Measurements from ENCODE around the gene DCTN1. TPM values are rescaled to one million over a fixed set of nuclear protein-coding genes. Genes with fewer than 3 reads are reported as not detected.

Gene DCTN1
- total and polyA plus RNA-seq, 2 donors (not counting 3 experiments of a cell fraction or from before 2014, with no cell fraction given): 130 to 170 TPM

GRCh38 chr2:74427551-74427950 is 47.4 kb upstream of the DCTN1 start:
- H3K9me3 ChIP-seq (replicated peaks; ENCODE audit: control insufficient read depth, insufficient read depth, low read length): no peaks in the 10 kb centered on the region
- H3K79me2 ChIP-seq (ENCODE audit: control insufficient read depth, insufficient read depth, low read length): no peaks in the 10 kb centered on the region
- H3K9ac ChIP-seq (replicated peaks; ENCODE audit: extremely low read depth, insufficient read depth, low read length): no peak overlapping the region
- H3K9me1 ChIP-seq (replicated peaks; ENCODE audit: control insufficient read depth, extremely low read depth, insufficient read depth, low read length): no peaks in the 10 kb centered on the region
- no peaks in the 10 kb centered on the region for H3K27me3 ChIP-seq (ENCODE audit: control insufficient read depth in 2 of 2, insufficient read depth in 2 of 2, low read length in 2 of 2)
- H4K20me1 ChIP-seq (replicated peaks; ENCODE audit: control insufficient read depth, extremely low read depth, insufficient read depth, low read length): no peaks in the 10 kb centered on the region
- DNase-seq (ENCODE audit: low read depth, low spot score): no peak
- no peak overlapping the region for H3K4me3 ChIP-seq (replicated peaks in 1 of 3; ENCODE audit: insufficient read depth in 1 of 3, low read depth in 1 of 3, low read length in 3 of 3)
- ChIA-PET CTCF (interaction anchor here (0.9 to 1.1 kb wide), 3 partner anchors 13 to 27 kb away, joined by 3 to 4 read pairs (median 3); no protein-coding TSS in a partner anchor), POLR2A (no interaction called here)
- no peak overlapping the region for H3K4me2 ChIP-seq (ENCODE audit: insufficient read depth, low read length)
- H3K4me1 ChIP-seq (ENCODE audit: control insufficient read depth, extremely low read depth, insufficient read depth, low read length): no peaks in the 10 kb centered on the region
- H2AFZ ChIP-seq (ENCODE audit: low read depth, low read length): no peak overlapping the region
- H3K36me3 ChIP-seq (ENCODE audit: control insufficient read depth in 2 of 2, extremely low read depth in 1 of 2, insufficient read depth in 2 of 2, low read length in 2 of 2): peaks cover 4 to 35% of the 10 kb centered on the region in 2 experiments
- no peak overlapping the region for H3K27ac ChIP-seq (ENCODE audit: insufficient read depth, low read depth, low read length)
- TF ChIP-seq POLR2A (IDR thresholded peaks at IDR 0.05; ENCODE audit: low read depth, low read length): no peak
- dilution Hi-C loops (cut with MboI; ENCODE audit: extremely low pct_ligation_motif_present, low sequenced_read_pairs): no loop called here
- FAIRE-seq: no peak
- BruUV-seq (replicated peaks): no TSS peak
- intact Hi-C loops (cut with micrococcal nuclease): no loop called here

GRCh38 chr2:74426181-74426758 is 46.2 kb upstream of the DCTN1 start:
- no peak overlapping the region for H3K4me2 ChIP-seq (ENCODE audit: insufficient read depth, low read length)
- DNase-seq (ENCODE audit: low read depth, low spot score): no peak
- no peaks in the 10 kb centered on the region for H3K9me3 ChIP-seq (replicated peaks; ENCODE audit: control insufficient read depth, insufficient read depth, low read length)
- intact Hi-C loops (cut with micrococcal nuclease) (no loop called here), dilution Hi-C loops (cut with MboI; ENCODE audit: extremely low pct_ligation_motif_present, low sequenced_read_pairs) (no loop called here)
- no TSS peak for BruUV-seq (replicated peaks)
- peaks cover 4 to 33% of the 10 kb centered on the region in 2 experiments for H3K36me3 ChIP-seq (ENCODE audit: control insufficient read depth in 2 of 2, extremely low read depth in 1 of 2, insufficient read depth in 2 of 2, low read length in 2 of 2)
- no peaks in the 10 kb centered on the region for H3K27me3 ChIP-seq (ENCODE audit: control insufficient read depth in 2 of 2, insufficient read depth in 2 of 2, low read length in 2 of 2)
- TF ChIP-seq EZH2 (IDR thresholded peaks at IDR 0.05; ENCODE audit: borderline replicate concordance, low read depth, low read length, severe bottlenecking): no peak
- no peak for TF ChIP-seq JUN (IDR thresholded peaks at IDR 0.05; ENCODE audit: borderline replicate concordance, insufficient read depth, insufficient read length, low read depth)
- TF ChIP-seq MAX (IDR thresholded peaks at IDR 0.05; ENCODE audit: insufficient read depth, insufficient read length): no peak
- TF ChIP-seq CTCF (IDR thresholded peaks at IDR 0.05; ENCODE audit: extremely low read depth in 1 of 2, insufficient read depth in 1 of 2, low read depth in 1 of 2, low read length in 2 of 2): no peak
- no peak for TF ChIP-seq POLR2A (IDR thresholded peaks at IDR 0.05; ENCODE audit: low read depth, low read length)
- no peak for TF ChIP-seq POLR2AphosphoS5 (IDR thresholded peaks at IDR 0.05; ENCODE audit: insufficient read depth, low read depth, low read length)
- no peak overlapping the region for H3K9ac ChIP-seq (replicated peaks; ENCODE audit: extremely low read depth, insufficient read depth, low read length)
- no peaks in the 10 kb centered on the region for H3K9me1 ChIP-seq (replicated peaks; ENCODE audit: control insufficient read depth, extremely low read depth, insufficient read depth, low read length)
- H4K20me1 ChIP-seq (replicated peaks; ENCODE audit: control insufficient read depth, extremely low read depth, insufficient read depth, low read length): no peaks in the 10 kb centered on the region
- H3K27ac ChIP-seq (ENCODE audit: insufficient read depth, low read depth, low read length): no peak overlapping the region
- peaks cover 6% of the 10 kb centered on the region for H3K4me1 ChIP-seq (ENCODE audit: control insufficient read depth, extremely low read depth, insufficient read depth, low read length)
- CTCF ChIA-PET: no interaction called here
- POLR2A ChIA-PET: no interaction called here
- H3K79me2 ChIP-seq (ENCODE audit: control insufficient read depth, insufficient read depth, low read length): no peaks in the 10 kb centered on the region
- H3K4me3 ChIP-seq (replicated peaks in 1 of 3; ENCODE audit: insufficient read depth in 1 of 3, low read depth in 1 of 3, low read length in 3 of 3): no peak overlapping the region
- H2AFZ ChIP-seq (ENCODE audit: low read depth, low read length): no peak overlapping the region
- FAIRE-seq: no peak
